Skeletal muscle satellite cell (primary cell): ENCODE measurements around the gene NLGN1.
"Not testable (repeated sequence)": the region's sequence is repeated elsewhere in the genome, so short reads cannot be mapped to it uniquely, and the experiment has no call there.

Source experiments
- H3K27me3 ChIP-seq: 2 replicates; pipeline ENCODE4 v1.7.0; 2013; ENCODE audit warnings: low read length; ENCODE audit not compliant: control insufficient read depth, insufficient read depth
- H3K36me3 ChIP-seq: 2 replicates; pipeline ENCODE4 v1.7.0; 2013; ENCODE audit warnings: mild to moderate bottlenecking, control low read depth, low read length; ENCODE audit not compliant: insufficient read depth
- H3K4me1 ChIP-seq: 2 replicates; pipeline ENCODE4 v1.7.0; 2013; ENCODE audit warnings: low read length; ENCODE audit not compliant: control insufficient read depth, insufficient read depth
- H3K4me2 ChIP-seq: 2 replicates; pipeline ENCODE4 v1.7.0; 2013; ENCODE audit warnings: mild to moderate bottlenecking, low read length
- H3K4me3 ChIP-seq: 2 replicates; pipeline ENCODE4 v1.7.0; 2013; ENCODE audit warnings: low read length
- H3K9ac ChIP-seq: 2 replicates; pipeline ENCODE4 v1.7.0; 2013; ENCODE audit warnings: mild to moderate bottlenecking, low read depth, low read length, moderate library complexity
- H3K9me3 ChIP-seq: replicated peaks from 2 replicates; pipeline ENCODE4 v1.7.0; 2013; ENCODE audit warnings: mild to moderate bottlenecking, control low read depth, low read length

The NLGN1 gene

DNA sequence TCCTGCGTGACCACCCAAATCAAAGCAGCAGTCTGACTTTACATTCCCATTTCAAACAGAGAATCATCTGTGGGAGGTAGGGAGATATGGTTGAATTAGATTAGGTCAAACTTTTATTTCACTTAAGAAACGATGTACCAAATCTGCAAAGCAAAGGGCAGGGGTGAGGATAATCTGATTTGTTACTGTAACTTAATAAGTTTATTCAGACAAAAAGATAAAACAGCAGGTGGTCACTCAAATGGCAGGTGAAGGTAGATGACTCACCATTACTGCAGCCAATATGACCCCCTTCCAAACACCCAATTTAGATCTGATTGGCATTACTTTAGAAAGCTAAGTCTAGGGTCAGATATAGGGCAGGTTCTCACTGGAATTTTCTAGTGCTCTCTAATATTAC is 810.6 kb downstream of the NLGN1 start:
- Histone ChIP-seq H3K4me3 (no peak overlapping the region), H3K27me3 (no peaks in the 10 kb centered on the region), H3K9ac (no peak overlapping the region), H3K36me3 (no peaks in the 10 kb centered on the region), H3K4me1 (no peaks in the 10 kb centered on the region), H3K4me2 (no peak overlapping the region), H3K9me3 (no peaks in the 10 kb centered on the region)

DNA sequence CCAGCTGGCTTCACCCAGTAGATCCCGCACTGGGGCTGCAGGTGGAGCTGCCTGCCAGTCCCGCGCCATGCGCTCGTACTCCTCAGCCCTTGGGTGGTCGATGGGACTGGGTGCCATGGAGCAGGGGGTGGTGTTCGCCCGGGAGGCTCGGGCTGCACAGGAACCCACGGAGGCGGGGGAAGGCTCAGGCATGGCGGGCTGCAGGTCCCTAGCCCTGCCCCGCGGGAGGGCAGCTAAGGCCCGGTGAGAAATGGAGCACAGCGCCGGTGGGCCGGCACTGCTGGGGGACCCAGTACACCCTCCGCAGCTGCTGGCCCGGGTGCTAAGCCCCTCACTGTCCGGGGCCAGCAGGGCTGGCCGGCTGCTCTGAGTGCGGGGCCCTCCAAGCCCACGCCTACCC is 814.4 kb downstream of the NLGN1 start:
- not testable (repeated sequence) for H3K36me3 ChIP-seq, H3K4me2 ChIP-seq, H3K4me1 ChIP-seq, H3K27me3 ChIP-seq, H3K9me3 ChIP-seq, H3K4me3 ChIP-seq, H3K9ac ChIP-seq

DNA sequence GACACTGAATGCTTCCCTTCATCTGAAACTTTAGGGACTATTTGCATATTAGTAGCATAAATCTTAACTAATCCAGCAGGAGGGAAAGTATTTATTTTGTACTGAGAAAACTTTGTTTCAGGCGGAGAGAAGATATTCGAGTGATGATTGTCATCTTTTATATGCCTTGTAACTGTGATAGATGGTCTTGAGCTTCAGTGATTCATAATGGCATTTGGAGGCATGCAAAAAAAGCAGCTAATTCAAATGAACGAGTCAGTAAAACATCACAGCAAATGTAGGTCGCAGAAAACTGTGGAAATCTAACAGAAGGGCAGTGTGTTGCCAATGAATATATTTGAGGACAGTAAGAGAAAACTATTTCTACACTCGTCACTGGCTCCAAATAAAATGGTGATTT is 817.9 kb downstream of the NLGN1 start:
- Histone ChIP-seq H3K27me3 (no peaks in the 10 kb centered on the region), H3K4me2 (no peak overlapping the region)

DNA sequence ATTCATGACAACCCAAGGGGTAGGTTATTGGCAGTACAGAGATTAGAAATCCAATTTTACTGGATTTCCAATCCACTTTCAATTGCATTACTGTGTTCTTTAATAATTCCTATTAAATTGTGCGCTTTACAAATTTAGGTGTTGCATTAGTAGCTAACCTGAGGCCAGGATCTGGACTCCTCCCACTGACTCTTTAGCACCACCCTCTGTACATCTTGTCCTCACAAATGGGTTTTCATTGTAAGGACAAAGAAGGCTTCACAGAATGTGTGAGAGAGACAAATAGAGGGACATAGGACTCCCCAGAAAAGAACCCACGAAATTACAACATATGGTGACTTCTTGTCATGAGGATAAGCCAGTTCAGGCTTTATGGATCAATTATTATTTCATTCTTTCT is 818.5 kb downstream of the NLGN1 start:
- Histone ChIP-seq H3K9ac (no peak overlapping the region), H3K4me1 (peaks cover 15% of the 10 kb centered on the region), H3K4me3 (no peak overlapping the region), H3K27me3 (no peaks in the 10 kb centered on the region), H3K9me3 (no peaks in the 10 kb centered on the region), H3K36me3 (no peaks in the 10 kb centered on the region), H3K4me2 (no peak overlapping the region)

More for the DNA sequence above, 817.9 kb downstream of the NLGN1 start:
- Histone ChIP-seq H3K9me3 (no peaks in the 10 kb centered on the region), H3K9ac (no peak overlapping the region), H3K36me3 (no peaks in the 10 kb centered on the region), H3K4me1 (peaks cover 15% of the 10 kb centered on the region), H3K4me3 (no peak overlapping the region)

DNA sequence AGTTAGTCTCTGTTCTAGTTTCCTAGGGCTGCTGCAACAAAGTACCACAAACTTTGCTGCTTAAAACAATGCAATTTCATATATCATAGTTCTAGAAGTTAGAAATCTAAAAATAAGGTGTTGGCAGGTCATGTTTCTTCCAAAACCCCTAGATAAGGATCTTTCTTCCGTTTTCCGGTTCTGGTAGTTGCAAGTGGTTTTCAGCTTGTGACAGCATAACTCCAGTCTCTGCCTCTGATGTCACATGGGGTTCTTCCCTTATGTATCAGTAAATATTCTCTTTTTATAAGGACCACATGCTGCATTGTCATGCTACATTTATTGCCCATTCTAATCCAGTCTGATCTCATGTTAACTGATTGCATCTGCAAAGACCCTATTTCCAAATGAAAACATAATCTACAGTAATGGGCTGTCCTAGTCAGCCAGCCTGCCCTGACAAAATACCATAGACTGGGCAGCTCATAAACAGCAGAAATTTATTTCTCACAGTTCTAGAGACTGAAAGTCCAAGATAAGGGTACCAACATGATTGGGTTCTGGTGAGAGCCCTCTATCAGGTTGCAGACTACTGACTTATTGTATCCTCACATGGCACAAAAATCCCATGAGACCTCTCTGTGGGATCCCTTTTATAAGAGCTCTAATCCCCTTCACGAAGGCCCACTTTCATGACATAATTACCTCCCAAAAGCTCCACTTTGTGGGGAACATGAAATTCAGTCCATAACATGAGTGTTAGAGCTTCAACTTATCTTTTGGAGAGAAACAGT is 819.6 kb downstream of the NLGN1 start:
- no peak overlapping the region for H3K9ac ChIP-seq
- H3K27me3 ChIP-seq = no peaks in the 10 kb centered on the region
- no peaks in the 10 kb centered on the region for H3K36me3 ChIP-seq
- no peak overlapping the region for H3K4me3 ChIP-seq
- no peak overlapping the region for H3K4me2 ChIP-seq
- no peaks in the 10 kb centered on the region for H3K9me3 ChIP-seq
- H3K4me1 ChIP-seq = peaks cover 15% of the 10 kb centered on the region

DNA sequence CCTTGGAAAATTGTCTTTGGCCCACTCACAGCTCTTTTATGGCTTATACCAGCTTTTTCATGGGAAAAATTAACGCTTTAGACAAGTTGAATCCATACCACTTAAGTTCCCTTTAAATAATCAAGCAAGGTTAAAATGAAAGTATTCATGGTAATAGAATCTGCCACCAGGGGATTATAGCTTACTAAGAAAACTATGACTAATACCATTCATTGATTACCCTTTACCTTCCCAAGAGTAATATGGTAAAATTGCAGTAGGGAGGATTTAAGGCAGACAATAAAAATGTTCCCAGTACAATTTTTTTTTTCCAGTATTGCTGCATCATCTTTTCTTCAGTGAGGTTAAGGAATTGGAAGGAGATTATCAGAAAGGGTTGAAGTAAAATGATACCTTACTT is 820.5 kb downstream of the NLGN1 start:
- Histone ChIP-seq H3K36me3 (no peaks in the 10 kb centered on the region), H3K9ac (no peak overlapping the region), H3K4me1 (peaks cover 15% of the 10 kb centered on the region), H3K9me3 (no peaks in the 10 kb centered on the region), H3K27me3 (no peaks in the 10 kb centered on the region), H3K4me3 (no peak overlapping the region), H3K4me2 (no peak overlapping the region)

DNA sequence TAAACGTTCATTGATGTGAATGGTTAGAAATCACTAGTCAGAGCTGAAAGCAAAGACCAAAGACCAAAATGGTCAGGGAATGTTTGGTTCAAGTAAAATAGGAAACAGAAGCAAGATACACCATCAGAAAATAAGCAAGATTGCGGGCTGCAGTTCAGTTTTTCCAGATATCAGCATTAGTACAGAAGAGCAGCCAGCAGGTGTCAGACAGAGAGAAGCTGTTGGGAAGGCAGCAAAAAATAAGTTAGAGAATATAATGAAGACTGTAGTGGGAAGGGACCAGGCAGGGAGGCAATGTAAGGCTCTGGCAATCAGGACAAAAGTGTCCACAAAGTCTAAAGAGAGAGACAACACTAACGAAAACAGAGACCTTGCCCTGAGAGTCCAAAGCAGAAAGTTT is 822.2 kb downstream of the NLGN1 start:
- Histone ChIP-seq H3K4me3 (no peak overlapping the region), H3K27me3 (no peaks in the 10 kb centered on the region), H3K9ac (no peak overlapping the region), H3K4me1 (peaks cover 15% of the 10 kb centered on the region), H3K4me2 (no peak overlapping the region), H3K9me3 (no peaks in the 10 kb centered on the region), H3K36me3 (no peaks in the 10 kb centered on the region)

DNA sequence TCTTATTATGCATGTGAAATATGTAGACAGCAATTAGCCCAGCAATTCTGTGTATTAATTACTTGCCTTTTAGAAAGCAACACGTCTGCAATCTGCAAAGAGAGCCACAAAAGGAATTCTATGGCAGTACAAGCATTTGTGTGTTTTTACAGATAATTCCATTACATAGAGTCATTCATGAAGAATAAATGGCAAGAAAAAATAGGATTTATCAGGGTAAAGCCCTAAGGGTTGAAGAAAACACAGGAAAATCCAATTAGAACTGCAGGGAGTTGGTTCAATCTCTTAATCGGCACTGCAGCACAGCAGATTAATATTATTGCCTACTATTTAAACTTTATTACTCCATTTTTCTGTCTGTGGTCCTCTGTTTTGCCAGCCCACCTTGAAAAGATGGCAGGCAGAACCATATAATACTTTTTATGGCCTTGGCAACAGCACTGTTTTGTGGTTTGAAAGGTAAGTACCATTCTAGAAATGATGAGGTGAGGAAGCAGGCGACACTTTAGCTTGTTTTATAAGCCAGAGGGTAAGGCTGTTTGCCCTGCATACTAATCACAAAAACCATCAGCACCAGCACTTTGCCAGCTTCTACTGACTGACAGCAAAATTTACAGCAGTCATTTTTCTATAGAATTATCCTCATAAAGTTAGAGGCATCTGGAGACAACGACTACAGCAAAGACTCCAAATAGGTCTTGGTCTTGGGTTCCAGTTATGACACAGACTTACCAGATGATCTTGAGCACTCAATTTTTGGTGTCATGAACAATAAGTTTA is 823.4 kb downstream of the NLGN1 start:
- Histone ChIP-seq H3K4me1 (peaks cover 15% of the 10 kb centered on the region), H3K9me3 (no peaks in the 10 kb centered on the region), H3K36me3 (no peaks in the 10 kb centered on the region), H3K4me2 (no peak overlapping the region), H3K9ac (no peak overlapping the region), H3K4me3 (no peak overlapping the region), H3K27me3 (no peaks in the 10 kb centered on the region)

DNA sequence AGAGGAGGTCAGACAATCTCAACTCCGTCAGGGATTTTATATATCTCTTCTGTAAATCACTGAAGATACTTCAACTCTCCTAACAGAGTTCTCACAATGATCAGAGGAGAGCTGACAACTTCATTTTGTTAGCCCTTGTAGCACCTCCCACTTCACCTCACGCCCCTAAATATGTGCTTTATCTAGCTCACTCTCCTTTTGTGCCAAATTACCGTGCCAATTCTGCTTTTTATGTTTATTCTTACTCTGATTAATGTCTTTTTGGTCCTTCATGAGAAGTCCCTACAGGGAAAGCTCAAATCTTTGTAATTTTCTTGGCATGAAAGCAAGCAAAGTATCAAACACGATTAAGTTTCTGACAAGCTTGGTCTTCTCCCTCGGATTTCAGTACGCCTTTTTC is 825.5 kb downstream of the NLGN1 start:
- Histone ChIP-seq H3K9me3 (no peaks in the 10 kb centered on the region), H3K27me3 (no peaks in the 10 kb centered on the region), H3K4me3 (no peak overlapping the region), H3K4me2 (no peak overlapping the region), H3K36me3 (no peaks in the 10 kb centered on the region), H3K4me1 (peaks cover 10% of the 10 kb centered on the region), H3K9ac (no peak overlapping the region)

DNA sequence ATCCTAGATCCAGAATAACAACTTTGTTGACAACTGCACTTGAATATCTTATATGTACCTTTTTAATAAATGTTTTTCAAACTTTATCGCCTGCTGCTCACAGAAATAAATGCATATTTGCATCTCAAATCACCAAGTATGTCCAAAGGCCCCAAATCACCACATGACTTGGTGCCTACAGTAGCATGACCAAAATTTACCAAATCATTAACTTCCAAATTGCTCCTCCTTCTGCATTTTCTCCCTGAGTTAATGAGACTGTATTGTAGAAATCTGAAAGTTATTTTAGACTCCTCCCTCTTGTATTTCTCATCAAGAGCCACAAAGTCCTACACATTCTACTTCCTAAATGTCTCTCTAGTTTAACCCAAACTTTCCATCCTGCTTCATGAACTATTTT is 826.1 kb downstream of the NLGN1 start:
- no peak overlapping the region for H3K9ac ChIP-seq
- no peaks in the 10 kb centered on the region for H3K9me3 ChIP-seq
- H3K4me2 ChIP-seq = no peak overlapping the region
- no peak overlapping the region for H3K4me3 ChIP-seq
- H3K27me3 ChIP-seq = no peaks in the 10 kb centered on the region
- H3K4me1 ChIP-seq = peaks cover 5% of the 10 kb centered on the region
- H3K36me3 ChIP-seq = no peaks in the 10 kb centered on the region

DNA sequence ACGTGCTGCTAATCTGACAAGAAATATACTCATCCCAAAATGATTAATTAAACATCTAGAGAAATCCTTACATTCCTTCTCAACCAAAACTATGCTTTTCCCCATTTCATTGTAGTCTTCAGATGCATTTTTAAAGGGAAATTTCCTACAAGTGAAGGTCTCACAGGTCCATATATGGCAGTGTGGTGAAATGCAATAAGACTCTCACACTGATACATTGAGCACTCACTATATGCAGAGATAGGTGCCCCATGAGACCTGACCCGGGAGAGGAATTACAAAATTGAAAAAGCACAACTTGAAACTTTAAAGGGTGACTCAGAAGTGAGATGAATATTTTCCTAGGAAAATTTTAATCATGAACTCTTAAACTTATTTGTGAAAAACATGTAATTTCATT is 832.4 kb downstream of the NLGN1 start:
- no peak overlapping the region for H3K4me3 ChIP-seq
- no peaks in the 10 kb centered on the region for H3K36me3 ChIP-seq
- no peak overlapping the region for H3K9ac ChIP-seq
- no peaks in the 10 kb centered on the region for H3K27me3 ChIP-seq
- no peaks in the 10 kb centered on the region for H3K9me3 ChIP-seq
- no peak overlapping the region for H3K4me2 ChIP-seq
- H3K4me1 ChIP-seq = no peaks in the 10 kb centered on the region
